BJ (cell line): ENCODE results near the gene SLC22A6. TPM values are rescaled to one million over a fixed set of nuclear protein-coding genes. Genes with fewer than 3 reads are reported as not detected.

Experiments
- CTCF ChIA-PET: fragments of 350-600 bp; formaldehyde crosslinking; extraction: SDS; loops from one replicate; lab custom pipeline; 2021; ENCODE audit warnings: antibody characterized with exemption, inconsistent platforms; lab: Yijun Ruan, JAX
- POLR2A ChIA-PET: fragments of 300-600 bp; sonication (Branson Sonifier 250); formaldehyde crosslinking; extraction: SDS; loops from one replicate; lab custom pipeline; 2021; ENCODE audit warnings: antibody characterized with exemption; lab: Charles Lee
- DNase-seq: peaks from one replicate; pipeline ENCODE4 v3.0.0-alpha.2; 2011; ENCODE audit warnings: low read depth
- H3K27me3 ChIP-seq: 2 replicates; pipeline ENCODE4 v1.6.0; 2011; ENCODE audit warnings: low read length; ENCODE audit not compliant: control insufficient read depth, insufficient read depth
- H3K36me3 ChIP-seq: 2 replicates; pipeline ENCODE4 v1.5.1; 2011; ENCODE audit warnings: low read length; ENCODE audit not compliant: control insufficient read depth, insufficient read depth
- H3K4me3 ChIP-seq: 2 replicates; pipeline ENCODE4 v1.5.1; 2011; ENCODE audit warnings: low read depth, mild to moderate bottlenecking, control low read depth, low read length
- CTCF ChIP-seq: IDR thresholded peaks from 2 replicates; pipeline ENCODE4 v1.5.1; 2011; ENCODE audit warnings: low read depth, mild to moderate bottlenecking, control low read depth, inconsistent platforms, low read length, moderate library complexity; ENCODE audit not compliant: insufficient read depth
- polyA plus RNA-seq: library from polyadenylated mRNA; depleted of rRNA; stranded (reverse); fragments of >200 nt; gene quantifications from 2 replicates; pipeline ENCODE4 v1.2.3, GENCODE V29; 2011

SLC22A6 gene
- polyA plus RNA-seq, 1 experiment = not detected

DNA sequence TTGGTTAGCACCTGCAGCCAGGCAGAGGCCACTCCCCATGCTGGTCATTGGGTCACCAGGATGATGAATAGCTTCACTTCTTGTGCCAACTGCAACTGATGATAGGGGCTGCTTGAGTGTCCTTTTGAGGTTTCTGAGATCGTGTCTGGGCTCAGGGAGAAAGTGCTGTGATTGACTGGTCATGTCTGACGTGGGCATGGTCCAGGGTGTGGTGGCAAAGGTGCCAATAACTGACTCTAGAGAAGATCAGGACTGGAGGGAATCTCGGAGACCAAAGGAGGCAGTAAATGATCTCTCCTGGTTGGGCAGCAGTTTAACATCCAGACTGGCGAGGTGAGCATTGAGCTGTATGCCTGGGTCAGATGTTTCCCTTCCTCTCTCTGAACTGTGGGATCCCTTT, 10.0 kb upstream of the SLC22A6 start:
- no peaks in the 10 kb centered on the region for H3K36me3 ChIP-seq
- no peak overlapping the region for H3K4me3 ChIP-seq
- no peak for TF ChIP-seq CTCF
- no peaks in the 10 kb centered on the region for H3K27me3 ChIP-seq
- CTCF ChIA-PET = no interaction called here
- POLR2A ChIA-PET = no interaction called here
- DNase-seq = no peak

- no peak for DNase-seq
- ChIA-PET POLR2A (no interaction called here), CTCF (interaction anchor here (2.0 kb wide), 1 partner anchor 35 kb away, joined by 6 read pairs; no protein-coding TSS in a partner anchor)
- Histone ChIP-seq H3K36me3 (no peaks in the 10 kb centered on the region), H3K4me3 (no peak overlapping the region), H3K27me3 (no peaks in the 10 kb centered on the region; the same call in 1 of the 2 replicates)
- no peak for TF ChIP-seq CTCF
Observed at GRCh38 chr11:62988276-62988675, 3.5 kb upstream of the SLC22A6 start.

GRCh38 chr11:62985041-62985750, 429 bp upstream of the SLC22A6 start:
- ChIA-PET CTCF (no interaction called here), POLR2A (no interaction called here)
- no peak for DNase-seq
- no peak overlapping the region for H3K4me3 ChIP-seq
- no peak for TF ChIP-seq CTCF
- no peaks in the 10 kb centered on the region for H3K36me3 ChIP-seq
- H3K27me3 ChIP-seq = no peaks in the 10 kb centered on the region; the same call in 1 of the 2 replicates

- ChIA-PET CTCF (no interaction called here), POLR2A (no interaction called here)
- Histone ChIP-seq H3K4me3 (no peak overlapping the region), H3K27me3 (no peaks in the 10 kb centered on the region; the same call in 1 of the 2 replicates), H3K36me3 (no peaks in the 10 kb centered on the region)
- TF ChIP-seq CTCF = no peak
- DNase-seq = no peak
Observed at GRCh38 chr11:62983536-62984199, 1.1 kb downstream of the SLC22A6 start.

GRCh38 chr11:62981743-62982142, 3.0 kb downstream of the SLC22A6 start:
- ChIA-PET CTCF (interaction anchor here (1.0 kb wide), 1 partner anchor 67 kb away, joined by 3 read pairs; no protein-coding TSS in a partner anchor), POLR2A (no interaction called here)

More at GRCh38 chr11:62981743-62982142, 3.0 kb downstream of the SLC22A6 start:
- H3K4me3 ChIP-seq = no peak overlapping the region
- no peak for DNase-seq
- H3K36me3 ChIP-seq = no peaks in the 10 kb centered on the region
- H3K27me3 ChIP-seq = no peaks in the 10 kb centered on the region
- no peak for TF ChIP-seq CTCF
